Natural killer cell (primary cell): Measurements from ENCODE around the gene PCP4. TPM values are rescaled to one million over a fixed set of nuclear protein-coding genes. Genes with fewer than 3 reads are reported as not detected.

Source experiments
- total RNA-seq, 4 donors: library from RNA; stranded (reverse); fragments of 120-200 nt in 1 of 4; gene quantifications; one replicate each; pipeline versions ENCODE4 v1.2.3 to v1.2.4, GENCODE V29; 2013 to 2022

Gene PCP4
- total RNA-seq, 3 donors from 2014 or later (not counting 1 experiment from before 2014, with no cell fraction given), result not detected

Other genes starting within 250 kb of the PCP4 start
- not detected for gene IGSF5, start 122.3 kb upstream of the PCP4 start, total RNA-seq